Fibroblast of pulmonary artery (primary cell): ENCODE data around the gene CUX1.
"Not testable (repeated sequence)": the region's sequence is repeated elsewhere in the genome, so short reads cannot be mapped to it uniquely, and the experiment has no call there.

Experiments
- DNase-seq: peaks from one replicate; pipeline ENCODE4 v3.0.0-alpha.2; 2010; ENCODE audit warnings: low read depth
- H3K4me3 ChIP-seq: replicated peaks from 2 replicates; pipeline ENCODE4 v1.5.1; 2011; ENCODE audit warnings: low read depth, mild to moderate bottlenecking, control low read depth, low read length, moderate library complexity
- TF ChIP-seq, protein P1 (sequence below): IDR thresholded peaks from 2 replicates; pipeline ENCODE4 v1.5.1; 2011; ENCODE audit warnings: mild to moderate bottlenecking, control low read depth, low read length, inconsistent platforms; ENCODE audit errors: missing control alignments

The CUX1 gene

DNA sequence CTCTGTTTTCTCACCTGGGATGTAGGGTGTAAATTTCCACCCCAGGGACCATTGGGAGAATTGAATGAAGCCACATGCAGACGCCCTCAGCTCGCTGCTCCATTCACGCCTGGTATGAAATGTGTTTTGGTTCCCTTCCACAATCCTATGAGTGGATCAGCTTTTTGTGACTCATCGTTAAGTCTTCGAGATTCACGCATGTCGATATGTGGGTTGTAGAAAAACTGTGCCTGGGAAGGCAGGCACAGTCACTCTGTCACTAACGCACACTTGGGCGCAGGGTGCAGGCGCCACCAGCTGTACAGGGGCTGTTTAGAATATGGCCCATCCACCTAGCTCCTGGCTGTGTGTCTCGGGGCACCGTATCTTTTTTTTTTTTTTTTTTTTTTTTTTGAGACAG lies 405.0 kb downstream of the CUX1 start:
- TF ChIP-seq, protein P1, sequence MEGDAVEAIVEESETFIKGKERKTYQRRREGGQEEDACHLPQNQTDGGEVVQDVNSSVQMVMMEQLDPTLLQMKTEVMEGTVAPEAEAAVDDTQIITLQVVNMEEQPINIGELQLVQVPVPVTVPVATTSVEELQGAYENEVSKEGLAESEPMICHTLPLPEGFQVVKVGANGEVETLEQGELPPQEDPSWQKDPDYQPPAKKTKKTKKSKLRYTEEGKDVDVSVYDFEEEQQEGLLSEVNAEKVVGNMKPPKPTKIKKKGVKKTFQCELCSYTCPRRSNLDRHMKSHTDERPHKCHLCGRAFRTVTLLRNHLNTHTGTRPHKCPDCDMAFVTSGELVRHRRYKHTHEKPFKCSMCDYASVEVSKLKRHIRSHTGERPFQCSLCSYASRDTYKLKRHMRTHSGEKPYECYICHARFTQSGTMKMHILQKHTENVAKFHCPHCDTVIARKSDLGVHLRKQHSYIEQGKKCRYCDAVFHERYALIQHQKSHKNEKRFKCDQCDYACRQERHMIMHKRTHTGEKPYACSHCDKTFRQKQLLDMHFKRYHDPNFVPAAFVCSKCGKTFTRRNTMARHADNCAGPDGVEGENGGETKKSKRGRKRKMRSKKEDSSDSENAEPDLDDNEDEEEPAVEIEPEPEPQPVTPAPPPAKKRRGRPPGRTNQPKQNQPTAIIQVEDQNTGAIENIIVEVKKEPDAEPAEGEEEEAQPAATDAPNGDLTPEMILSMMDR: no peak

DNA sequence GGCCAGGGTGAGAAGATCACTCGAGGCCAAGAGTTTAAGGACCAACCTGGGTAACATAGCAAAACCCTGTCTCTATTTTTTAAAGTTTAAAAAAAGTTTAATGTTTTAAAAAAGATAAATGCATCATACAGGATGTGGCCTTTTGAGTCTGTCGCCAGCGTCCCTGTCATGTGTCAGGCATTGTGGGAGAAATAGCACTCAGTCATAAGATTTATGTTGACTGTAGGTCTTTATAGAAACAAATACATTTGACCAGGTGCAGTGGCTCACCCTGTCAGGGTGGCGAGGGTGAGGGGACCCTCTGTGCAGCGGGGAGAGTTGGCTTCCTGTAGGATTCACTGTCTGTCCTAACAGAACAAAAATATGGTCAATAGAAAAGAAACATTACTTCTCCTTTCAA lies 405.8 kb downstream of the CUX1 start:
- DNase-seq: no peak
- H3K4me3 ChIP-seq: no peak overlapping the region
- TF ChIP-seq, protein P1: no peak

More for the DNA sequence above, 405.0 kb downstream of the CUX1 start:
- H3K4me3 ChIP-seq: no peak overlapping the region
- DNase-seq: no peak

DNA sequence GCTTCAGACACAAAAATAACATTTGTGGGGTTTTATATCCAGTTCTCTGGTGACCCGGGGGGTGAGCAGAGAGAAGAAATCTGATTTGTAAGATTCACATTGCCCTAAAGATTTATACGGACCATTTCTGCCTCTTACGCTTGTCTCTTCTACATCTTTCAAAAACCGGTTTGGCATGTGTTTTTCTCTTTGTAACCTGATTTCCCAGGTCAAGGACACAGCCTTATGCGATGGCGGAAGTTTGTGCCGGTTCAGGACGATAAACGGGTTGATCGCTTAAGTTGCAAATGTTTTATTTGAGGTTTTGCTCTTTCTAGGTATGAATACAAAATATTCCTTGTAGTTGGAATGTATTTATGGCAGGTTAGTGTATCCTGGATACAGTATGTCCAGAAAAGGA lies 407.6 kb downstream of the CUX1 start:
- DNase-seq: no peak
- TF ChIP-seq, protein P1: no peak
- H3K4me3 ChIP-seq: no peak overlapping the region

- TF ChIP-seq, protein P1: no peak
- no peak overlapping the region for H3K4me3 ChIP-seq
- DNase-seq: no peak
Observed at GRCh38 chr7:102227371-102227770, 409.9 kb downstream of the CUX1 start.

DNA sequence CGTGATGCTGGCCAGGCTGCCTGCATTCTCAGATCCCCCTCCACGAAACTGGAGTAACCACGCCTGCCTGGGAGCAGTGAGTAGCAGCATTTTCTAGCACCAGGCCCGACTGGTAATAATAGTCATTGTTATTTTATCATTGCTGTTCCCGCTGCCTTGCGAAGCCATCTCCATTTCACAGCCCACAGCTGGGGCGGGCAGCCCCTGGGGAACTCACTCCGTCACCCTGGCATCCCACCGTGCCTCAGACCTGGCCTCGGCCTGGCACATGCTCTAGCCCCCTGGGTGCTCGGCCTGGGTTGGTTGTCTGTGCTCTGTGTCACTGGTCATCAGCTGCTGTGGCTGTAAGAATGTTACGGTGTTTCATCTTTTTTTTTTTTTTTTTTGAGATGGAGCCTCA lies 411.5 kb downstream of the CUX1 start:
- DNase-seq: no peak
- H3K4me3 ChIP-seq: no peak overlapping the region
- TF ChIP-seq, protein P1: no peak

DNA sequence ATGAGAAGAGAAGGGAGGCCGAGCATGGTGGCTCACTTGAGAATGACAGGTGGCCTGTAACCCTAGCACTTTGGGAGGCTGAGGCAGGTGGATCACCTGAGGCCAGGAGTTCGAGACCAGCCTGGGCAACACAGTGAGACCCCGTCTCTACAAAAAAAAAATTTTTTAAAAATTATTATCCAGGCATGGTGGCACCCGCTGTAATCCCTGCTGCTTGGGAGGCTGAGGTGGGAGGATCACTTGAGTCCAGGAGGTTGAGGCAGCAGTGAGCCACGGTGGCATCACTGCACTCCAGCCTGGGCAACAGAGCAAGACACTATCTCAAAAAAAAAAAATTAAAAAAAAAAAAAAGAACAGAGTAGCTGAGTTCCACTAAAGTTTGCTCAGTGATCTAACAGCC lies 412.7 kb downstream of the CUX1 start:
- DNase-seq, H3K4me3 ChIP-seq: not testable (repeated sequence)

DNA sequence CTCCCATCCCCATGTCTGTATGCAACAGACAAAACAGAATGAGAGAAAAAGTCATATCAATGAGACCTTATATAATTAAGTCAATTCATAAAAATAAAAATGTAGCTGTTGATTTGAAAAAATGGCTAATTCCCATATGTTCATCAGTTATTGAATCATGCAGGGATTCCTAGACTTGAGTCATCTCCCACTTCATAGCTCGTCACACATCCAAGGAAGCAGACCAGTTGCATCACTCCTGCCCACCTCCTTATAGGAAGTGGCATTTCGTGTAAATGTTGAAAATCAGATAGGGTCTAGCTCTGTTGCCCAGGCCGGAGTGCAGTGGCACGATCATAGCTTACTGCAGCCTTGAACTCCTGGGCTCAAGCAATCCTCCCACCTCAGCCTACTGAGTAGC lies 413.2 kb downstream of the CUX1 start:
- no peak overlapping the region for H3K4me3 ChIP-seq
- TF ChIP-seq, protein P1: no peak
- DNase-seq: peak; percentile 63
